SIG-M5 treated with dmso at 0.1 percent for 504 hours (cell line): ENCODE results near the gene ARHGAP40.

Experiments used
- DNase-seq: peaks from one replicate; lab custom pipeline; 2025; ENCODE audit not compliant: unreplicated experiment; lab: John Stamatoyannopoulos, UW

Gene ARHGAP40

GRCh38 chr20:38674092-38674764 is 72.6 kb downstream of the ARHGAP40 start:
- no peak for DNase-seq

DNA sequence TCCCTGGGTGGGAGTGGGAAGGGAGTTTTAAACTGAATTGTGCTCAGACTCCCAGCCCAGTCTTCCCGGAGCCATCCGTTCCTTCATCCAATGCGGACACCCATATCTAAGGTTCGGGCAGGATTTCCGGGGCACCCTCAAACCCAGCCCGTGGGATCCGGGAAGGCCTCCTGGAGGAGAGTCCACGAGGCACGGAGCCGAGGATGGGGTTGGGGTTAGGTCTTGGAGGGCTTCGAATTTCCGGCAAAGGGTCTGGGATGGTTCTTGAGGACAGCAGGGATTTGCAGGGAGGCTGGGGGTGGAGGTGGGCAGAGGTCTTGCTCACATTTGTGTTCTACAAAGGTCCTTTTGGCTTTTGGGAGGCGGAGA is 73.1 kb downstream of the ARHGAP40 start:
- DNase-seq = no peak

- DNase-seq = no peak
Observed at GRCh38 chr20:38676576-38676975, 75.0 kb downstream of the ARHGAP40 start.

GRCh38 chr20:38680500-38681306 is 79.1 kb downstream of the ARHGAP40 start:
- peak; percentile 7 for DNase-seq

DNA sequence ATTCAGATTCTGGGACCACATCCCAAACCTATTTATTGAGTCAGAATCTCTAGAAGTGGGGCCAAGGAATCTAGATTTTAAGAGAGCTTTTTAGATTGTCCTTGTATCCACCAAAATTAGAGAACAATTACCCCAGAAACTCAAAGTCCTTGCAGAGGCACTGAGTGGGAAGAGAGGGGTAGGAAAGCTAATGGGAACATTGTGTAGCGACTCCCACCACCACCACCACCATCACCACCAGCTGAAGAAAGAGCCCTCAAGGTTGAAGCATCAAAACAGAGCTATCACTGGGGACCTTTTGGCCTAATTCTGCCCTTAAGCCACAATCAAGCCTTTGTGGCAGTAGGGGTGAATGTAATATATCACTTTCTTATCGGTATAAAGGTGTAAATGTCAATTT is 83.7 kb downstream of the ARHGAP40 start:
- no peak for DNase-seq

GRCh38 chr20:38685853-38686473 is 84.4 kb downstream of the ARHGAP40 start:
- DNase-seq = peak; percentile 36

GRCh38 chr20:38692436-38693411 is 91.1 kb downstream of the ARHGAP40 start:
- peak; percentile 36 for DNase-seq

DNA sequence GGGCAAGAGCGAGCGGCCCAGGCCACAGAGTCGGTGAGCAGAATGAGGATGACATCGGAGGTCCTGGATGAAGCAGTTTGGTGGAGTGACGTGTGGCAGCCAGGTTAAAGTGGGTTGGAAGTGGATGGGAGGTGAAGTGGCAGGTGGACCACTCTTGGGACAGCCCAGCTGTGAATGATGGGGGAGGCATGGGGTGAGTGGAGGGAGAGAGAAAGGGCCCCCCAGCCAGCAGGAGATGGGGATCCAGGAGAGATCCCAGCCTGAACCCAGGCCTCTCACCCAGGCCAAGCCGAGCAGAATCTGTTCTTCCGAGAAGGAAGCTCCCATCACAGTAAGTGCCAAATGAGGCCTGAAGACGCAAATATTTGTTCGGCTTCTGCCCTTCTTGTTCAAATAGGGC is 95.7 kb downstream of the ARHGAP40 start:
- no peak for DNase-seq

- DNase-seq = no peak
Observed at GRCh38 chr20:38698541-38698940, 96.9 kb downstream of the ARHGAP40 start.

DNA sequence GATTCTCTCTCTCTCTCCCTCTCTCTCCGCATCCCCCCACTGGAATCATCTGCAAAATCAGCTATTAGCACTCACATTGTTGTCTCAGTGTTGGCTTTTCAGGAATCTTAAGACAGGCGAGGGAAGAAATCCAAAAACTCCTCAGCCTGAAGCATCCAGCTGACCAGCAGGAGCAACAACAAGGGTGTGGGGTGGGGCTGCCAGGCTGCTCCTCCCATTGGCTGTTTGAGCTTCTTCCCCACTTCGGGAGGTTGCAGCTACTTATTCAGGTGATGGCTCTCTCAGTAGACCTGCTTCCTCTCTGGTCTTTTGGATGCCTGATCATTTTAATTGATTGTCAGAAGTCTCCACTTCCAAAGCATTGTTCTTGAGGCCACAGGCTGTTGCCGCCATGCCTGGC is 98.5 kb downstream of the ARHGAP40 start:
- DNase-seq = no peak
